ENCODE measurements around the gene ZNF410. TPM values are rescaled to one million over a fixed set of nuclear protein-coding genes. Genes with fewer than 3 reads are reported as not detected.

ZNF410 gene
- total and polyA plus RNA-seq, 2 of the 13 experiments (the other 11 are each of a cell fraction or from before 2014, with no cell fraction given) = 19.2 to 44.3 TPM

- 48% methylated on average over 4 of the region's 4 CpGs for WGBS (ENCODE audit: low lambda C conversion rate)
- Histone ChIP-seq H3K4me1 (ENCODE audit: insufficient read depth, low read length) (peaks cover 13% of the 10 kb centered on the region), H3K9ac (ENCODE audit: insufficient read depth, low read depth, low read length) (no peak overlapping the region), H3K27ac (ENCODE audit: extremely low read length, insufficient read depth, low read length) (no peak overlapping the region), H3K27me3 (ENCODE audit: control insufficient read depth in 1 of 2, insufficient read depth in 2 of 2, low read length in 2 of 2) (no peaks in the 10 kb centered on the region), H3K4me3 (replicated peaks in 1 of 3; ENCODE audit: insufficient read depth in 1 of 3, low read depth in 2 of 3, low read length in 3 of 3) (no peak overlapping the region), H2AFZ (ENCODE audit: low read length) (no peak overlapping the region), H3K9me3 (ENCODE audit: low read length) (no peaks in the 10 kb centered on the region), H4K20me1 (ENCODE audit: insufficient read depth, low read length) (no peaks in the 10 kb centered on the region), H3K36me3 (replicated peaks in 1 of 2; ENCODE audit: control insufficient read depth in 1 of 2, insufficient read depth in 2 of 2, low read length in 2 of 2) (peaks cover 4 to 16% of the 10 kb centered on the region in 2 experiments; a peak in 4 of 5 replicates), H3K4me2 (ENCODE audit: low read depth, low read length) (no peak overlapping the region), H3K79me2 (ENCODE audit: insufficient read depth, low read length) (no peaks in the 10 kb centered on the region)
- intact Hi-C loops (cut with micrococcal nuclease; ENCODE audit: unreplicated experiment) (no loop called here), in situ Hi-C loops (cut with HindIII; ENCODE audit: extremely low pct_ligation_motif_present, low pct_unique_long_range_greater_than_20kb) (no loop called here)
- ChIA-PET POLR2A (interaction anchor here (1.3 kb wide), 1 partner anchor 75 kb away, joined by 4 read pairs; no protein-coding TSS in a partner anchor), CTCF (ENCODE audit: low intra/inter-chr PET ratio, low total read pairs) (no interaction called here)
- BruUV-seq (replicated peaks) = no TSS peak
- peak; percentile 21; the same call in 1 of the 3 replicates for ATAC-seq
- FAIRE-seq = no peak
- peak; percentile 32 for DNase-seq (ENCODE audit: low spot score)
- TF ChIP-seq ZNF644 (CRISPR knock-in tag; IDR thresholded peaks at IDR 0.05; ENCODE audit: low read depth) (no peak), ZFP36L2 (CRISPR knock-in tag; IDR thresholded peaks at IDR 0.05) (no peak), CEBPB (IDR thresholded peaks at IDR 0.05; ENCODE audit: borderline replicate concordance, low read depth, low read length) (peak; percentile 100), ZNF326 (CRISPR knock-in tag; IDR thresholded peaks at IDR 0.05; ENCODE audit: borderline replicate concordance) (no peak), GTF2F1 (IDR thresholded peaks at IDR 0.05; ENCODE audit: low read length) (no peak), NR2F1 (CRISPR knock-in tag; IDR thresholded peaks at IDR 0.05) (no peak), GABPA (IDR thresholded peaks at IDR 0.05; ENCODE audit: low read depth, low read length) (no peak), GABPA (CRISPR knock-in tag; IDR thresholded peaks at IDR 0.05; ENCODE audit: low read depth) (no peak), ZNF589 (CRISPR knock-in tag; conservative IDR thresholded peaks at IDR 0.05) (no peak), AGO2 (optimal IDR thresholded peaks at IDR 0.05; ENCODE audit: low read depth, low read length) (no peak), SETDB1 (CRISPR knock-in tag; IDR thresholded peaks at IDR 0.05; ENCODE audit: borderline replicate concordance) (no peak), FOXK1 (CRISPR knock-in tag; IDR thresholded peaks at IDR 0.05; ENCODE audit: borderline replicate concordance, low read depth) (no peak), ZNF570 (CRISPR knock-in tag; IDR thresholded peaks at IDR 0.05; ENCODE audit: borderline replicate concordance) (no peak), EEA1 (CRISPR knock-in tag; IDR thresholded peaks at IDR 0.05; ENCODE audit: borderline replicate concordance) (no peak), ZNF33A (CRISPR knock-in tag; IDR thresholded peaks at IDR 0.05; ENCODE audit: borderline replicate concordance) (no peak), ZNF362 (CRISPR knock-in tag; IDR thresholded peaks at IDR 0.05; ENCODE audit: borderline replicate concordance) (peak; percentile 59; the same call in 1 of the 2 replicates), ZNF777 (CRISPR knock-in tag; IDR thresholded peaks at IDR 0.05) (no peak), MIER2 (CRISPR knock-in tag; IDR thresholded peaks at IDR 0.05) (no peak), TP53 (CRISPR knock-in tag; conservative IDR thresholded peaks at IDR 0.05) (no peak), FIP1L1 (IDR thresholded peaks at IDR 0.05; ENCODE audit: borderline replicate concordance, insufficient read depth, low read depth, low read length) (no peak), ZBTB25 (CRISPR knock-in tag; IDR thresholded peaks at IDR 0.05) (no peak), ELF3 (CRISPR knock-in tag; IDR thresholded peaks at IDR 0.05) (peak; percentile 49; the same call in 1 of the 2 replicates), HMG20B (CRISPR knock-in tag; conservative IDR thresholded peaks at IDR 0.05) (no peak), CEBPG (CRISPR knock-in tag; IDR thresholded peaks at IDR 0.05) (peak; percentile 100), ZZZ3 (CRISPR knock-in tag; IDR thresholded peaks at IDR 0.05; ENCODE audit: borderline replicate concordance) (no peak), THAP8 (CRISPR knock-in tag; IDR thresholded peaks at IDR 0.05; ENCODE audit: borderline replicate concordance) (no peak)
Observed at GRCh38 chr14:73943083-73943482, 56.4 kb downstream of the ZNF410 start.

Data from HepG2 (cell line).